B cell (primary cell): ENCODE data around the gene LRRC75B. TPM values are rescaled to one million over a fixed set of nuclear protein-coding genes. Genes with fewer than 3 reads are reported as not detected.

Source experiments
- ATAC-seq: fragments of 200-7000 bp; cut with Tn5 transposase; one replicate; pipeline ENCODE4 v1.10.0; 2021; ENCODE audit warnings: low read depth, mild to moderate bottlenecking, moderate number of reproducible peaks, moderate library complexity
- CTCF ChIA-PET: fragments of 350-600 bp; sonication (Branson Sonifier 250); formaldehyde crosslinking; loops from one replicate; lab custom pipeline; 2021; ENCODE audit warnings: antibody characterized with exemption, inconsistent platforms; lab: Charles Lee
- POLR2A ChIA-PET: fragments of 350-600 bp; sonication (Branson Sonifier 250); formaldehyde crosslinking; loops from one replicate; lab custom pipeline; 2021; ENCODE audit warnings: antibody characterized with exemption; lab: Charles Lee
- DNase-seq: peaks from one replicate; pipeline ENCODE4 v3.0.0; 2013
- H2AFZ ChIP-seq: 2 replicates; pipeline ENCODE4 v1.6.1; 2012; ENCODE audit warnings: mild to moderate bottlenecking, low read depth, low read length; ENCODE audit not compliant: insufficient read depth, poor library complexity, severe bottlenecking
- H3K27ac ChIP-seq, 2 donors: 1 replicate in 1 of 2; 2 replicates in 1 of 2; pipeline ENCODE4 v1.5.1; 2012 to 2013; ENCODE audit warnings: low read length in 2 of 2, mild to moderate bottlenecking in 2 of 2, moderate library complexity in 1 of 2
- H3K27me3 ChIP-seq, 4 experiments: fragments of 200-600 bp in 1 of 4; sonication (generic) in 1 of 4; replicated peaks in 1 of 4; 1 replicate in 2 of 4; 2 replicates in 2 of 4; pipeline versions ENCODE4 v1.6.1 to v1.7.0; 2013 to 2016; ENCODE audit warnings: low read length in 3 of 4, mild to moderate bottlenecking in 2 of 4, mixed read lengths in 1 of 4, moderate library complexity in 1 of 4; ENCODE audit not compliant: insufficient read depth in 4 of 4, control insufficient read depth in 3 of 4; ENCODE audit errors: control extremely low read depth in 1 of 4
- H3K36me3 ChIP-seq, 2 experiments: replicated peaks in 1 of 2; 1 replicate in 1 of 2; 2 replicates in 1 of 2; pipeline versions ENCODE4 v1.6.1 to v1.7.1; 2013; ENCODE audit warnings: low read length in 1 of 2; ENCODE audit not compliant: insufficient read depth in 2 of 2, control insufficient read depth in 1 of 2; ENCODE audit errors: control extremely low read depth in 1 of 2, extremely low read depth in 1 of 2
- H3K4me1 ChIP-seq, 2 donors: fragments of 200-600 bp in 1 of 2; sonication (generic) in 1 of 2; 1 replicate in 1 of 2; 2 replicates in 1 of 2; pipeline versions ENCODE4 v1.5.1 to v1.6.1; 2013 to 2017; ENCODE audit warnings: low read length in 2 of 2; ENCODE audit not compliant: control insufficient read depth in 2 of 2, insufficient read depth in 2 of 2
- H3K4me2 ChIP-seq: replicated peaks from 2 replicates; pipeline ENCODE3; 2012; ENCODE audit warnings: mild to moderate bottlenecking, low read depth, low read length; ENCODE audit not compliant: poor library complexity, severe bottlenecking
- H3K4me3 ChIP-seq, 5 experiments: fragments of 200-600 bp in 1 of 5; sonication (generic) in 1 of 5; 1 replicate in 3 of 5; 2 replicates in 2 of 5; pipeline versions ENCODE4 v1.5.1 to v1.7.0; 2011 to 2016; ENCODE audit warnings: low read length in 4 of 5, mild to moderate bottlenecking in 4 of 5, low read depth in 2 of 5, control low read depth in 1 of 5, moderate library complexity in 1 of 5; ENCODE audit not compliant: insufficient read depth in 1 of 5; ENCODE audit errors: control extremely low read depth in 1 of 5, extremely low read depth in 1 of 5
- H3K79me2 ChIP-seq: fragments of 200-600 bp; sonication (generic); one replicate; pipeline ENCODE4 v1.6.0; 2016; ENCODE audit warnings: low read length; ENCODE audit not compliant: control insufficient read depth, insufficient read depth
- H3K9ac ChIP-seq: fragments of 200-600 bp; sonication (generic); 2 replicates; pipeline ENCODE4 v1.6.1; 2017; ENCODE audit warnings: mild to moderate bottlenecking, low read length, moderate library complexity
- H3K9me3 ChIP-seq, 3 donors: one replicate each; pipeline versions ENCODE4 v1.6.1 to v1.7.1; 2013; ENCODE audit warnings: low read length in 2 of 3; ENCODE audit not compliant: control insufficient read depth in 2 of 3, insufficient read depth in 1 of 3; ENCODE audit errors: control extremely low read depth in 1 of 3
- H4K20me1 ChIP-seq: 2 replicates; pipeline ENCODE4 v1.6.0; 2012; ENCODE audit warnings: mild to moderate bottlenecking, low read length; ENCODE audit not compliant: insufficient read depth, control insufficient read depth, poor library complexity, severe bottlenecking
- H3K27ac Mint-ChIP-seq: one replicate; pipeline ENCODE4 v1.8.0; 2021; ENCODE audit warnings: mixed read lengths
- H3K27me3 Mint-ChIP-seq: one replicate; pipeline ENCODE4 v1.8.0; 2021; ENCODE audit warnings: mixed read lengths
- H3K4me1 Mint-ChIP-seq: one replicate; pipeline ENCODE4 v1.8.0; 2021; ENCODE audit warnings: mixed read lengths
- H3K4me3 Mint-ChIP-seq: one replicate; pipeline ENCODE4 v1.8.0; 2021; ENCODE audit warnings: mixed read lengths
- H3K9me3 Mint-ChIP-seq: one replicate; pipeline ENCODE4 v1.8.0; 2022; ENCODE audit warnings: mixed read lengths; ENCODE audit not compliant: insufficient read depth
- EZH2 ChIP-seq: IDR thresholded peaks from 2 replicates; pipeline ENCODE4 v1.6.1; 2012; ENCODE audit warnings: borderline replicate concordance, low read depth, mild to moderate bottlenecking, moderate library complexity, low read length; ENCODE audit not compliant: insufficient read depth, poor library complexity, severe bottlenecking
- WGBS: methylation state at CpG from one replicate; pipeline ENCODE4 v1.1.5; 2013; ENCODE audit warnings: missing lambda C conversion rate; ENCODE audit not compliant: insufficient coverage; 5-methylcytosine and 5-hydroxymethylcytosine counted together
- intact Hi-C: fragments of 100-400 bp; cut with micrococcal nuclease; formaldehyde crosslinking; loops from one replicate; pipeline ENCODE4 v1.10.0; 2022
- polyA plus RNA-seq: library from polyadenylated mRNA; depleted of rRNA; stranded (reverse); fragments of >200 nt; gene quantifications from 2 replicates; pipeline ENCODE4 v1.2.3, GENCODE V29; 2012
- total RNA-seq, 2 donors: library from RNA; stranded (reverse); fragments of 120-200 nt in 1 of 2; gene quantifications; 1 replicate in 1 of 2; 2 replicates in 1 of 2; pipeline versions ENCODE4 v1.2.3 to v1.2.4, GENCODE V29; 2013 to 2022
- TF ChIP-seq, protein P1 (sequence below): fragments of 200-600 bp; IDR thresholded peaks from one replicate; pipeline ENCODE4 v1.8.0; 2022; ENCODE audit warnings: antibody characterized with exemption, mild to moderate bottlenecking

Gene LRRC75B
- total and polyA plus RNA-seq, 2 donors (not counting 1 experiment from before 2014, with no cell fraction given): 1.3 to 3.1 TPM

DNA sequence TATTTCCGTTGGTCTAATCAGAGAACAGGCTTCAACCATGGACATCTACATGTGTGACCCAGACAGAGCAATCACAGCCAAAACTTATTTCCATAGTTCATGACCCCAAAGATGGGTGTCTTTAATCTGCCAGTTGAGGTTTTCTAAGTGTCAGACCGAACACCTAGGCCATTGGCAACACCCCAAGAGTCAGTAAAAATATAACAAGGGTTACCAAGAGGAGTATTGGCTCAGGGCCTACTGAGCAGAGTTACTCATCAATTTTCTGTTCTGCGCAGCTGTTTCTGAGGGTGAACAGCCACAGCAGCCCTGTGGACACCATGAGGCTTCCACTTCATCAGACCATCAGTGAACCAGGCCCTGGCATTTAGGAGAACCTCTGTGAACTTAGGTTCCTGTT is 56.8 kb downstream of the LRRC75B start:
- 100% methylated on average over 2 of the region's 3 CpGs for WGBS
- intact Hi-C loops: no loop called here
- no peaks in the 10 kb centered on the region for H3K27me3 Mint-ChIP-seq
- Histone ChIP-seq H3K4me2 (no peak overlapping the region), H3K36me3 (peaks cover 0 to 31% of the 10 kb centered on the region in 2 experiments), H4K20me1 (peaks cover 26% of the 10 kb centered on the region), H3K27ac (no peak overlapping the region), H3K27me3 (no peaks in the 10 kb centered on the region), H2AFZ (no peak overlapping the region), H3K79me2 (no peaks in the 10 kb centered on the region), H3K9me3 (no peaks in the 10 kb centered on the region), H3K9ac (no peak overlapping the region), H3K4me1 (peaks cover 0 to 7% of the 10 kb centered on the region in 2 donors), H3K4me3 (no peak overlapping the region)
- ATAC-seq (no peak), DNase-seq (no peak)
- H3K27ac Mint-ChIP-seq: no peak overlapping the region
- ChIA-PET CTCF (no interaction called here), POLR2A (no interaction called here)
- no peaks in the 10 kb centered on the region for H3K9me3 Mint-ChIP-seq
- no peak overlapping the region for H3K4me3 Mint-ChIP-seq
- TF ChIP-seq, protein P1, sequence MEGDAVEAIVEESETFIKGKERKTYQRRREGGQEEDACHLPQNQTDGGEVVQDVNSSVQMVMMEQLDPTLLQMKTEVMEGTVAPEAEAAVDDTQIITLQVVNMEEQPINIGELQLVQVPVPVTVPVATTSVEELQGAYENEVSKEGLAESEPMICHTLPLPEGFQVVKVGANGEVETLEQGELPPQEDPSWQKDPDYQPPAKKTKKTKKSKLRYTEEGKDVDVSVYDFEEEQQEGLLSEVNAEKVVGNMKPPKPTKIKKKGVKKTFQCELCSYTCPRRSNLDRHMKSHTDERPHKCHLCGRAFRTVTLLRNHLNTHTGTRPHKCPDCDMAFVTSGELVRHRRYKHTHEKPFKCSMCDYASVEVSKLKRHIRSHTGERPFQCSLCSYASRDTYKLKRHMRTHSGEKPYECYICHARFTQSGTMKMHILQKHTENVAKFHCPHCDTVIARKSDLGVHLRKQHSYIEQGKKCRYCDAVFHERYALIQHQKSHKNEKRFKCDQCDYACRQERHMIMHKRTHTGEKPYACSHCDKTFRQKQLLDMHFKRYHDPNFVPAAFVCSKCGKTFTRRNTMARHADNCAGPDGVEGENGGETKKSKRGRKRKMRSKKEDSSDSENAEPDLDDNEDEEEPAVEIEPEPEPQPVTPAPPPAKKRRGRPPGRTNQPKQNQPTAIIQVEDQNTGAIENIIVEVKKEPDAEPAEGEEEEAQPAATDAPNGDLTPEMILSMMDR: no peak
- TF ChIP-seq EZH2: no peak
- H3K4me1 Mint-ChIP-seq: peaks cover 17% of the 10 kb centered on the region

Other genes with a start within 250 kb of the LRRC75B start
- gene ADORA2A, start 165.5 kb downstream of the LRRC75B start, total RNA-seq: 45.4 and 49.3 TPM in 2 replicates
- gene ADORA2A, start 165.5 kb downstream of the LRRC75B start, polyA plus RNA-seq: 30.5 and 32.4 TPM in 2 replicates
- 3.8 and 4.0 TPM in 2 replicates for gene UPB1, start 97.7 kb downstream of the LRRC75B start, total RNA-seq
- gene UPB1, start 97.7 kb downstream of the LRRC75B start, polyA plus RNA-seq: 0.49 and 1.2 TPM in 2 replicates
- 257 and 280 TPM in 2 replicates for gene GUCD1, start 37.9 kb downstream of the LRRC75B start, total RNA-seq
- gene GUCD1, start 37.9 kb downstream of the LRRC75B start, polyA plus RNA-seq: 248 and 378 TPM in 2 replicates
- 76.7 and 79.0 TPM in 2 replicates for gene SNRPD3, start 37.1 kb downstream of the LRRC75B start, total RNA-seq
- gene SNRPD3, start 37.1 kb downstream of the LRRC75B start, polyA plus RNA-seq: 92.7 and 165 TPM in 2 replicates
- gene GGT1, start 10.1 kb upstream of the LRRC75B start, total RNA-seq: 7.8 and 10.4 TPM in 2 replicates
- gene GGT1, start 10.1 kb upstream of the LRRC75B start, polyA plus RNA-seq: 16.1 and 22.1 TPM in 2 replicates
- gene PIWIL3, start 181.6 kb upstream of the LRRC75B start, total RNA-seq: not detected in 2 replicates
- gene PIWIL3, start 181.6 kb upstream of the LRRC75B start, polyA plus RNA-seq: not detected in 2 replicates
- 0.61 and 0.91 TPM in 2 replicates for gene SGSM1, start 213.1 kb upstream of the LRRC75B start, total RNA-seq
- 0.36 and 1.3 TPM in 2 replicates for gene SGSM1, start 213.1 kb upstream of the LRRC75B start, polyA plus RNA-seq